Endothelial cell of umbilical vein (primary cell): ENCODE measurements around the gene ADARB2. TPM values are rescaled to one million over a fixed set of nuclear protein-coding genes. Genes with fewer than 3 reads are reported as not detected.

Experiments
- BruUV-seq: library from RNA; stranded (reverse); fragments of 400-500 nt; replicated peaks from 2 replicates; lab custom pipeline; 2021; lab: Mats Ljungman, UMichigan
- CTCF ChIA-PET: fragments of 300-600, 350-600 bp; sonication (Branson Sonifier 250); formaldehyde crosslinking; loops from one replicate; lab custom pipeline; 2021; ENCODE audit warnings: antibody characterized with exemption, inconsistent platforms; lab: Charles Lee
- POLR2A ChIA-PET: fragments of 300-600, 350-600 bp; sonication (Branson Sonifier 250); formaldehyde crosslinking; loops from one replicate; lab custom pipeline; 2021; ENCODE audit warnings: antibody characterized with exemption, inconsistent platforms; lab: Charles Lee
- DNase-seq: peaks from one replicate; pipeline ENCODE4 v3.0.0-alpha.2; 2011; ENCODE audit warnings: low read depth, low spot score
- FAIRE-seq: peaks from 2 replicates; lab custom pipeline; 2011; peaks lifted over from hg19 to GRCh38; lab: Jason Lieb, UNC
- H2AFZ ChIP-seq: 2 replicates; pipeline ENCODE4 v1.6.0; 2012; ENCODE audit warnings: low read depth, low read length, control low read depth, inconsistent platforms
- H3K27ac ChIP-seq: 2 replicates; pipeline ENCODE4 v1.5.1; 2011; ENCODE audit warnings: low read depth, mild to moderate bottlenecking, control low read depth, low read length, moderate library complexity; ENCODE audit not compliant: insufficient read depth
- H3K27me3 ChIP-seq, 2 experiments: 2 replicates each; pipeline versions ENCODE4 v1.6.0 to v1.6.1; 2011; ENCODE audit warnings: low read length in 2 of 2, mixed read lengths in 1 of 2; ENCODE audit not compliant: control insufficient read depth in 2 of 2, insufficient read depth in 2 of 2
- H3K36me3 ChIP-seq, 2 experiments: 2 replicates in 1 of 2; 3 replicates in 1 of 2; pipeline ENCODE4 v1.5.1; 2011; ENCODE audit warnings: low read length in 2 of 2, mild to moderate bottlenecking in 1 of 2, moderate library complexity in 1 of 2; ENCODE audit not compliant: control insufficient read depth in 2 of 2, insufficient read depth in 2 of 2; ENCODE audit errors: extremely low read depth in 1 of 2
- H3K4me1 ChIP-seq: 3 replicates; pipeline ENCODE4 v1.5.1; 2011; ENCODE audit warnings: mild to moderate bottlenecking, low read length; ENCODE audit not compliant: control insufficient read depth, insufficient read depth; ENCODE audit errors: extremely low read depth
- H3K4me2 ChIP-seq: 2 replicates; pipeline ENCODE4 v1.6.1; 2011; ENCODE audit warnings: low read length, control low read depth, mixed read lengths; ENCODE audit not compliant: insufficient read depth
- H3K4me3 ChIP-seq, 3 experiments: fragments of 200-600 bp in 1 of 3; sonication (generic), shearing (Covaris generic) in 1 of 3; replicated peaks in 1 of 3; 2 replicates each; pipeline ENCODE4 v1.5.1; 2011 to 2016; ENCODE audit warnings: control low read depth in 3 of 3, low read length in 3 of 3, mild to moderate bottlenecking in 2 of 3, inconsistent platforms in 1 of 3, low read depth in 1 of 3, moderate library complexity in 1 of 3; ENCODE audit not compliant: insufficient read depth in 1 of 3
- H3K79me2 ChIP-seq: 2 replicates; pipeline ENCODE4 v1.6.0; 2012; ENCODE audit warnings: low read length, inconsistent platforms; ENCODE audit not compliant: control insufficient read depth, insufficient read depth
- H3K9ac ChIP-seq: replicated peaks from 2 replicates; pipeline ENCODE3; 2011; ENCODE audit warnings: low read length, control low read depth; ENCODE audit not compliant: insufficient read depth; ENCODE audit errors: extremely low read depth
- H3K9me1 ChIP-seq: replicated peaks from 3 replicates; pipeline ENCODE4 v1.6.0; 2011; ENCODE audit warnings: mild to moderate bottlenecking, low read length; ENCODE audit not compliant: control insufficient read depth, insufficient read depth; ENCODE audit errors: extremely low read depth
- H3K9me3 ChIP-seq: replicated peaks from 2 replicates; pipeline ENCODE4 v1.5.1; 2012; ENCODE audit warnings: low read length, inconsistent platforms; ENCODE audit not compliant: control insufficient read depth, insufficient read depth
- H4K20me1 ChIP-seq: replicated peaks from 2 replicates; pipeline ENCODE3; 2011; ENCODE audit warnings: mild to moderate bottlenecking, low read length; ENCODE audit not compliant: control insufficient read depth, insufficient read depth; ENCODE audit errors: extremely low read depth
- CTCF ChIP-seq, 2 donors: IDR thresholded peaks; 1 replicate in 1 of 2; 2 replicates in 1 of 2; pipeline ENCODE4 v1.5.1; 2011; ENCODE audit warnings: low read length in 2 of 2, mild to moderate bottlenecking in 2 of 2, moderate library complexity in 2 of 2, control low read depth in 1 of 2, inconsistent platforms in 1 of 2, low read depth in 1 of 2; ENCODE audit not compliant: insufficient read depth in 1 of 2; ENCODE audit errors: extremely low read depth in 1 of 2
- EZH2 ChIP-seq: IDR thresholded peaks from 2 replicates; pipeline ENCODE4 v1.6.1; 2012; ENCODE audit warnings: borderline replicate concordance, low read depth, mild to moderate bottlenecking, moderate library complexity, low read length, inconsistent platforms; ENCODE audit not compliant: severe bottlenecking
- FOS ChIP-seq: IDR thresholded peaks from 2 replicates; pipeline ENCODE4 v1.6.1; 2011; ENCODE audit warnings: mild to moderate bottlenecking, low read length, moderate library complexity, borderline replicate concordance; ENCODE audit not compliant: insufficient read depth
- GATA2 ChIP-seq: IDR thresholded peaks from 2 replicates; pipeline ENCODE4 v1.7.0; 2011; ENCODE audit warnings: low read depth, mild to moderate bottlenecking, moderate library complexity, mixed read lengths, low read length; ENCODE audit not compliant: insufficient read length, insufficient read depth
- POLR2A ChIP-seq: IDR thresholded peaks from 2 replicates; pipeline ENCODE4 v1.6.1; 2012; ENCODE audit warnings: low read depth, mild to moderate bottlenecking, control low read depth, low read length
- POLR2AphosphoS5 ChIP-seq: IDR thresholded peaks from 2 replicates; pipeline ENCODE4 v1.6.1; 2012; ENCODE audit warnings: low read depth, mild to moderate bottlenecking, control low read depth, low read length, moderate library complexity; ENCODE audit not compliant: insufficient read depth
- dilution Hi-C: fragments of 300-500 bp; cut with MboI; formaldehyde crosslinking; loops from one replicate; pipeline ENCODE4 v1.15.0; 2019; ENCODE audit warnings: low sequenced_read_pairs; ENCODE audit not compliant: extremely low pct_ligation_motif_present
- intact Hi-C: fragments of 100-400 bp; cut with micrococcal nuclease; formaldehyde crosslinking; loops from one replicate; pipeline ENCODE4 v1.10.0; 2022
- polyA plus RNA-seq, 4 experiments: library from polyadenylated mRNA; depleted of rRNA in 3 of 4; stranded (reverse) in 3 of 4; unstranded in 1 of 4; fragments of >200 nt; gene quantifications; 2 replicates each; pipeline versions ENCODE4 v1.2.1 to v1.2.3, GENCODE V29; 2011 to 2012; ENCODE audit warnings: missing spikeins in 1 of 4
- total RNA-seq: library from RNA; stranded (reverse); gene quantifications from 2 replicates; pipeline ENCODE4 v1.2.3, GENCODE V29; 2021

Gene ADARB2
- total and polyA plus RNA-seq, 2 donors (not counting 3 experiments of a cell fraction or from before 2014, with no cell fraction given), result not detected

DNA sequence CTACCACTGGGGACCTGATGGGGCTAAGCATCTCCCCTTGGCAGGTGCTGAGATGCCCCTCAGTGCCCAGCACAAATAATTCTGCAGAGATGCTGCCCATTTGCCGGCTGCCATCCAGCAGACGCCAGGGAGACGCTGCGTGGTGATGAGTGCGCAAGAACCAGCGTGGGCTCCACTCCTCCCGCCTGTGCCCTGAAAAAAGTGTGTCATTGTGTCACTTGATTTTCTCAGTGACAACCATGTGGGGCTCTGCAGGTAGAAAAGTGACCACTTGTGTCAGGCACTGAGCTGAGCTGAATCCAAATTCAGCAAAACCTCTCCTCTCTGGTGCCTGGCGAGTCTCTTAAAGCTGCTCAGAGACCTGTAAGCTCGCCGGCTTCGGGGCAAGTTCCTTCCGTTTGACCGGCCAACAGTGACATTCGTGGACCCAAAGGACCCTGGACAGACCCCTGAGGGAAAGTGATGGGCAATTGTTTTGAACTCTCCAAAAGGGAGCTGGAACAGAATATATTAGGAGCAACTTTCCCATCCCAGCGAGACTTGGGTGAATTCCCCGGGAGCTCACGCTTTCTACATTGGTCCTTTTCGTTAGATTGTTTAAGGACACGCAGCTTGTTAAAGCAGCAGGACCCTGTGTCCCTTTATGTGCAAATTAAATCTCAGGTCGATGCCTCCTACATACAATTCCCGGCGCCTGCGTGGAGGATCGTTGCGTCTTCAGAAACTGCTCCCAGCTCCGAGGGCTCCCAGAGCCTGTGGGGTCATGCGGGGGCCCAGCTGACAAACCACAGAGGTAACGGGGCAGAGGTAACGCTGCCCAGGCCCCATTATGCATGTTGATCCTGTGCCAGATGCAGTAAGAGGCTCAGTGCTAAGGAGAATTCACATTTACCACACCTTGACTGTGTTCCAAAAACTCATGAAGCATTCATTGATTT lies 332.7 kb downstream of the ADARB2 start:
- Histone ChIP-seq H3K4me1 (no peaks in the 10 kb centered on the region), H3K4me2 (no peak overlapping the region), H2AFZ (no peak overlapping the region), H4K20me1 (no peaks in the 10 kb centered on the region), H3K4me3 (no peak overlapping the region), H3K9ac (no peak overlapping the region), H3K79me2 (no peaks in the 10 kb centered on the region), H3K27ac (no peak overlapping the region), H3K36me3 (no peaks in the 10 kb centered on the region), H3K27me3 (no peaks in the 10 kb centered on the region), H3K9me3 (peaks cover 7% of the 10 kb centered on the region), H3K9me1 (no peaks in the 10 kb centered on the region)
- DNase-seq, result no peak
- ChIA-PET CTCF (no interaction called here), POLR2A (no interaction called here)
- no TSS peak for BruUV-seq
- TF ChIP-seq FOS (no peak), POLR2A (no peak), GATA2 (no peak), POLR2AphosphoS5 (no peak), CTCF (IDR thresholded peaks at IDR 0.05; ENCODE audit: extremely low read depth in 1 of 2, insufficient read depth in 1 of 2, low read depth in 1 of 2, low read length in 2 of 2) (no peak), EZH2 (no peak)
- no peak for FAIRE-seq
- dilution Hi-C loops, result no loop called here
- intact Hi-C loops, result no loop called here
